ENCODE measurements around the gene RBM23. TPM values are rescaled to one million over a fixed set of nuclear protein-coding genes. Genes with fewer than 3 reads are reported as not detected.
"Not testable (repeated sequence)": the region's sequence is repeated elsewhere in the genome, so short reads cannot be mapped to it uniquely, and the experiment has no call there.

Gene RBM23
- total RNA-seq, 3 donors from 2014 or later = 80.4 to 90.4 (median 82.5) TPM

- no peak overlapping the region for H3K4me3 Mint-ChIP-seq
- ATAC-seq = no peak
- H3K9me3 Mint-ChIP-seq = no peaks in the 10 kb centered on the region
- DNase-seq = no peak
- peaks cover 33% of the 10 kb centered on the region for H3K4me1 Mint-ChIP-seq (ENCODE audit: low read depth)
- H3K36me3 Mint-ChIP-seq (ENCODE audit: insufficient read depth) = peaks cover 31% of the 10 kb centered on the region
- no peaks in the 10 kb centered on the region for H3K27me3 Mint-ChIP-seq (ENCODE audit: low read depth)
Observed at GRCh38 chr14:22928237-22929103, 9.5 kb upstream of the RBM23 start.

GRCh38 chr14:22926316-22926715 is 7.4 kb upstream of the RBM23 start:
- no peak for ATAC-seq
- H3K4me1 Mint-ChIP-seq (ENCODE audit: low read depth) = peaks cover 22% of the 10 kb centered on the region
- H3K9me3 Mint-ChIP-seq = no peaks in the 10 kb centered on the region
- H3K27me3 Mint-ChIP-seq (ENCODE audit: low read depth) = no peaks in the 10 kb centered on the region
- peaks cover 46% of the 10 kb centered on the region for H3K36me3 Mint-ChIP-seq (ENCODE audit: insufficient read depth)
- DNase-seq = no peak
- H3K4me3 Mint-ChIP-seq = no peak overlapping the region

- no peaks in the 10 kb centered on the region for H3K27me3 Mint-ChIP-seq (ENCODE audit: low read depth)
- H3K4me3 Mint-ChIP-seq = no peak overlapping the region
- no peaks in the 10 kb centered on the region for H3K9me3 Mint-ChIP-seq
- no peak for ATAC-seq
- peaks cover 22% of the 10 kb centered on the region for H3K4me1 Mint-ChIP-seq (ENCODE audit: low read depth)
- peaks cover 53% of the 10 kb centered on the region for H3K36me3 Mint-ChIP-seq (ENCODE audit: insufficient read depth)
- no peak for DNase-seq
Observed at GRCh38 chr14:22925513-22925912, 6.6 kb upstream of the RBM23 start.

GRCh38 chr14:22923746-22924145 is 4.8 kb upstream of the RBM23 start:
- Mint-ChIP-seq H3K4me1 (ENCODE audit: low read depth) (peaks cover 33% of the 10 kb centered on the region), H3K9me3 (no peaks in the 10 kb centered on the region), H3K4me3 (no peak overlapping the region), H3K27me3 (ENCODE audit: low read depth) (no peaks in the 10 kb centered on the region), H3K36me3 (ENCODE audit: insufficient read depth) (peaks cover 58% of the 10 kb centered on the region)
- ATAC-seq (no peak), DNase-seq (no peak)

GRCh38 chr14:22922294-22922693 is 3.3 kb upstream of the RBM23 start:
- DNase-seq (no peak), ATAC-seq (no peak)
- Mint-ChIP-seq H3K4me3 (no peak overlapping the region), H3K4me1 (ENCODE audit: low read depth) (peaks cover 33% of the 10 kb centered on the region), H3K9me3 (no peaks in the 10 kb centered on the region), H3K36me3 (ENCODE audit: insufficient read depth) (peaks cover 60% of the 10 kb centered on the region), H3K27me3 (ENCODE audit: low read depth) (no peaks in the 10 kb centered on the region)

- DNase-seq = no peak
- H3K9me3 Mint-ChIP-seq = no peaks in the 10 kb centered on the region
- ATAC-seq = no peak
- no peaks in the 10 kb centered on the region for H3K27me3 Mint-ChIP-seq (ENCODE audit: low read depth)
- peaks cover 47% of the 10 kb centered on the region for H3K36me3 Mint-ChIP-seq (ENCODE audit: insufficient read depth)
- no peak overlapping the region for H3K4me3 Mint-ChIP-seq
- peaks cover 25% of the 10 kb centered on the region for H3K4me1 Mint-ChIP-seq (ENCODE audit: low read depth)
Observed at GRCh38 chr14:22920697-22921096, 1.7 kb upstream of the RBM23 start.

- peak in 1 of 2 donors; percentile 1 for ATAC-seq
- Mint-ChIP-seq H3K27me3 (ENCODE audit: low read depth) (no peaks in the 10 kb centered on the region), H3K4me1 (ENCODE audit: low read depth) (peaks cover 28% of the 10 kb centered on the region), H3K4me3 (peak overlapping the region; percentile 88), H3K36me3 (ENCODE audit: insufficient read depth) (peaks cover 44% of the 10 kb centered on the region), H3K9me3 (no peaks in the 10 kb centered on the region)
- DNase-seq = no peak
Observed at GRCh38 chr14:22919601-22919921, 612 bp upstream of the RBM23 start.

GRCh38 chr14:22915886-22916521 is 2.9 kb downstream of the RBM23 start:
- Mint-ChIP-seq H3K9me3 (no peaks in the 10 kb centered on the region), H3K4me3 (no peak overlapping the region), H3K27me3 (ENCODE audit: low read depth) (no peaks in the 10 kb centered on the region), H3K4me1 (ENCODE audit: low read depth) (peaks cover 41% of the 10 kb centered on the region), H3K36me3 (ENCODE audit: insufficient read depth) (peaks cover 26% of the 10 kb centered on the region)
- ATAC-seq = no peak
- DNase-seq = no peak

GRCh38 chr14:22914836-22915235 is 4.1 kb downstream of the RBM23 start:
- Mint-ChIP-seq H3K36me3 (ENCODE audit: insufficient read depth) (peaks cover 18% of the 10 kb centered on the region), H3K4me1 (ENCODE audit: low read depth) (peaks cover 36% of the 10 kb centered on the region)
- not testable (repeated sequence) for H3K27me3 Mint-ChIP-seq (ENCODE audit: low read depth); H3K4me3 Mint-ChIP-seq; ATAC-seq; DNase-seq; H3K9me3 Mint-ChIP-seq

GRCh38 chr14:22910916-22911315 is 8.0 kb downstream of the RBM23 start:
- Mint-ChIP-seq H3K4me3 (no peak overlapping the region), H3K4me1 (ENCODE audit: low read depth) (peaks cover 20% of the 10 kb centered on the region), H3K27me3 (ENCODE audit: low read depth) (no peaks in the 10 kb centered on the region), H3K36me3 (ENCODE audit: insufficient read depth) (peaks cover 28% of the 10 kb centered on the region), H3K9me3 (no peaks in the 10 kb centered on the region)
- ATAC-seq (peak in 1 of 2 donors; percentile 27), DNase-seq (no peak)

- Mint-ChIP-seq H3K4me1 (ENCODE audit: low read depth) (peaks cover 14% of the 10 kb centered on the region), H3K9me3 (no peaks in the 10 kb centered on the region), H3K4me3 (no peak overlapping the region), H3K36me3 (ENCODE audit: insufficient read depth) (peaks cover 44% of the 10 kb centered on the region), H3K27me3 (ENCODE audit: low read depth) (no peaks in the 10 kb centered on the region)
- ATAC-seq (no peak), DNase-seq (no peak)
Observed at GRCh38 chr14:22908601-22909000, 10.3 kb downstream of the RBM23 start.

- H3K4me3 Mint-ChIP-seq = no peak overlapping the region
- DNase-seq = no peak
- H3K4me1 Mint-ChIP-seq (ENCODE audit: low read depth) = peaks cover 13% of the 10 kb centered on the region
- peaks cover 43% of the 10 kb centered on the region for H3K36me3 Mint-ChIP-seq (ENCODE audit: insufficient read depth)
- no peaks in the 10 kb centered on the region for H3K9me3 Mint-ChIP-seq
- ATAC-seq = no peak
- no peaks in the 10 kb centered on the region for H3K27me3 Mint-ChIP-seq (ENCODE audit: low read depth)
Observed at GRCh38 chr14:22907429-22907828, 11.5 kb downstream of the RBM23 start.

GRCh38 chr14:22906073-22906472 is 12.9 kb downstream of the RBM23 start:
- no peak overlapping the region for H3K4me3 Mint-ChIP-seq
- H3K27me3 Mint-ChIP-seq (ENCODE audit: low read depth) = no peaks in the 10 kb centered on the region
- ATAC-seq (no peak), DNase-seq (no peak)
- peaks cover 4% of the 10 kb centered on the region for H3K4me1 Mint-ChIP-seq (ENCODE audit: low read depth)
- no peaks in the 10 kb centered on the region for H3K9me3 Mint-ChIP-seq
- peaks cover 45% of the 10 kb centered on the region for H3K36me3 Mint-ChIP-seq (ENCODE audit: insufficient read depth)

GRCh38 chr14:22905627-22906026 is 13.3 kb downstream of the RBM23 start:
- no peak overlapping the region for H3K4me3 Mint-ChIP-seq
- H3K4me1 Mint-ChIP-seq (ENCODE audit: low read depth) = peaks cover 3% of the 10 kb centered on the region
- no peaks in the 10 kb centered on the region for H3K9me3 Mint-ChIP-seq
- DNase-seq (no peak), ATAC-seq (no peak)
- peaks cover 50% of the 10 kb centered on the region for H3K36me3 Mint-ChIP-seq (ENCODE audit: insufficient read depth)
- no peaks in the 10 kb centered on the region for H3K27me3 Mint-ChIP-seq (ENCODE audit: low read depth)

GRCh38 chr14:22903742-22904087 is 15.2 kb downstream of the RBM23 start:
- no peak for ATAC-seq
- no peak for DNase-seq
- Mint-ChIP-seq H3K27me3 (ENCODE audit: low read depth) (no peaks in the 10 kb centered on the region), H3K36me3 (ENCODE audit: insufficient read depth) (peaks cover 43% of the 10 kb centered on the region), H3K9me3 (no peaks in the 10 kb centered on the region), H3K4me3 (no peak overlapping the region), H3K4me1 (ENCODE audit: low read depth) (peaks cover 2% of the 10 kb centered on the region)
